ENCODE measurements around the gene ETV1. TPM values are rescaled to one million over a fixed set of nuclear protein-coding genes. Genes with fewer than 3 reads are reported as not detected.
A peak's percentile ranks its signal among the peaks of the same experiment; 100 is the strongest.
"Not testable (repeated sequence)": the region's sequence is repeated elsewhere in the genome, so short reads cannot be mapped to it uniquely, and the experiment has no call there.

The ETV1 gene
- total and polyA plus RNA-seq, 4 experiments from 2014 or later: 0.47 TPM; not detected in 3

DNA sequence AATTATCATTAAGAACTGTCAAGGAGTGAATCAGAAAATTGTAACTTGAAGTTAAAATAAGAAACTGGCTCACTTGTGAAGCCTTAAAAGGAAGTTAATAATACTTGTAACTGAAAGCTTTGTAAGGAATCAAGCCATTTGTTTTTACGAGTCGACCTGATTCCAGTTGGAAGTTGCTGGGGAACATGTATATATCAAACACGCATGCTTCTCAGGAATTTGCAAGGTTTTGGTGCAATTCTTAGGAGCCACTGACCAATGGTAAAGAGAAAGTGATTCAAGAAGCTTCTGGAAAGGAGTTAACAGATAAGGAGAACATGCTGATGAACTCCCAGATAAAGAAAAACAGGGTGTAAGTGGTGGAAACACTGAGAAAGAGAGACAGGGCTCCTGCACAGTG, 56.4 kb downstream of the ETV1 start:
- Mint-ChIP-seq H3K9me3 (peaks cover 0 to 2% (median 0%) of the 10 kb centered on the region in 8 donors), H3K4me1 (no peaks in the 10 kb centered on the region), H3K27me3 (no peaks in the 10 kb centered on the region), H3K36me3 (no peaks in the 10 kb centered on the region), H3K4me3 (no peak overlapping the region), H3K27ac (peak overlapping the region in 1 of 7 donors; percentile 30)
- no peaks in the 10 kb centered on the region for H3K9me3 ChIP-seq (ENCODE audit: control insufficient read depth in 1 of 2, low read length in 2 of 2)
- H3K4me1 ChIP-seq (ENCODE audit: insufficient read depth, low read length): no peaks in the 10 kb centered on the region
- intact Hi-C loops (cut with micrococcal nuclease): no loop called here
- H3K27me3 ChIP-seq (ENCODE audit: insufficient read depth, low read length): no peaks in the 10 kb centered on the region
- H3K36me3 ChIP-seq (ENCODE audit: insufficient read depth, low read length): no peaks in the 10 kb centered on the region
- DNase-seq: no peak
- ChIA-PET CTCF (ENCODE audit: partially characterized antibody) (no interaction called here), POLR2A (ENCODE audit: partially characterized antibody) (no interaction called here)
- no peak overlapping the region for H3K27ac ChIP-seq (ENCODE audit: low read depth, low read length)
- no peak overlapping the region for H3K4me3 ChIP-seq (ENCODE audit: low read length in 2 of 2)

GRCh38 chr7:13932131-13932530, 57.3 kb downstream of the ETV1 start:
- no peak overlapping the region for H3K4me3 Mint-ChIP-seq
- intact Hi-C loops (cut with micrococcal nuclease): no loop called here
- H3K36me3 ChIP-seq (ENCODE audit: insufficient read depth, low read length): no peaks in the 10 kb centered on the region
- no peaks in the 10 kb centered on the region for H3K27me3 Mint-ChIP-seq
- H3K4me1 ChIP-seq (ENCODE audit: insufficient read depth, low read length): no peaks in the 10 kb centered on the region
- no peaks in the 10 kb centered on the region for H3K9me3 ChIP-seq (ENCODE audit: control insufficient read depth in 1 of 2, low read length in 2 of 2)
- no peaks in the 10 kb centered on the region for H3K4me1 Mint-ChIP-seq
- H3K27ac Mint-ChIP-seq: no peak overlapping the region
- no peak for DNase-seq
- peaks cover 0 to 2% (median 0%) of the 10 kb centered on the region in 8 donors for H3K9me3 Mint-ChIP-seq
- ChIA-PET CTCF (ENCODE audit: partially characterized antibody) (no interaction called here), POLR2A (ENCODE audit: partially characterized antibody) (no interaction called here)
- no peak overlapping the region for H3K27ac ChIP-seq (ENCODE audit: low read depth, low read length)
- H3K36me3 Mint-ChIP-seq: no peaks in the 10 kb centered on the region
- H3K4me3 ChIP-seq (ENCODE audit: low read length in 2 of 2): no peak overlapping the region
- H3K27me3 ChIP-seq (ENCODE audit: insufficient read depth, low read length): no peaks in the 10 kb centered on the region

DNA sequence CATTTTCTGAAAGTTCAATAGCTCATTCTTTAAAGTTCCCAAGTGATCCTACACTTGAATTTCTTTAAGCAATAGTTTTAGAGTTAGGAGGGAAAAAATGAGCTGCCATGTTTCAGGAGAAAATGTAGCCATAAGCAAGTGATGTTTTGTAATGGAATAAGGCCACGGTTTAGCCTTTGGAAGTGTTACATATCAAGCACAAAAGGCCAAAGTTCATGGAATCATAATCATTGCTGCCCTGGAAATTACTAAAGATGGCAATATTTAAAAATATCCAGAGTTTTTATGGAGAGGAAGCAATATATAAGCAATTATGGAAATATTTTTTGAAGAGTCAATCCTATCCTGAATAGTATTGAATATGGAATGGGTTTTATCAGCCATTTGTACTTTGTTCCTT, 68.4 kb downstream of the ETV1 start:
- no peaks in the 10 kb centered on the region for H3K4me1 ChIP-seq (ENCODE audit: insufficient read depth, low read length)
- ChIA-PET CTCF (ENCODE audit: partially characterized antibody) (no interaction called here), POLR2A (ENCODE audit: partially characterized antibody) (no interaction called here)
- H3K27me3 ChIP-seq (ENCODE audit: insufficient read depth, low read length): no peaks in the 10 kb centered on the region
- intact Hi-C loops (cut with micrococcal nuclease): no loop called here
- Mint-ChIP-seq H3K36me3 (no peaks in the 10 kb centered on the region), H3K4me3 (no peak overlapping the region), H3K27me3 (no peaks in the 10 kb centered on the region), H3K27ac (no peak overlapping the region), H3K4me1 (peaks cover 5 to 7% (median 6%) of the 10 kb centered on the region in 4 donors), H3K9me3 (no peaks in the 10 kb centered on the region)
- no peak for DNase-seq
- H3K4me3 ChIP-seq (ENCODE audit: low read length in 2 of 2): no peak overlapping the region
- H3K9me3 ChIP-seq (ENCODE audit: control insufficient read depth in 1 of 2, low read length in 2 of 2): no peaks in the 10 kb centered on the region
- H3K27ac ChIP-seq (ENCODE audit: low read depth, low read length): no peak overlapping the region
- no peaks in the 10 kb centered on the region for H3K36me3 ChIP-seq (ENCODE audit: insufficient read depth, low read length)

- Mint-ChIP-seq H3K27me3 (no peaks in the 10 kb centered on the region), H3K9me3 (no peaks in the 10 kb centered on the region), H3K36me3 (no peaks in the 10 kb centered on the region), H3K4me3 (no peak overlapping the region), H3K4me1 (peaks cover 5 to 7% (median 6%) of the 10 kb centered on the region in 4 donors), H3K27ac (no peak overlapping the region)
- ChIA-PET POLR2A (ENCODE audit: partially characterized antibody) (no interaction called here), CTCF (ENCODE audit: partially characterized antibody) (no interaction called here)
- H3K4me1 ChIP-seq (ENCODE audit: insufficient read depth, low read length): no peaks in the 10 kb centered on the region
- no peaks in the 10 kb centered on the region for H3K27me3 ChIP-seq (ENCODE audit: insufficient read depth, low read length)
- no peak overlapping the region for H3K27ac ChIP-seq (ENCODE audit: low read depth, low read length)
- intact Hi-C loops (cut with micrococcal nuclease): no loop called here
- H3K9me3 ChIP-seq (ENCODE audit: control insufficient read depth in 1 of 2, low read length in 2 of 2): no peaks in the 10 kb centered on the region
- DNase-seq: no peak
- H3K36me3 ChIP-seq (ENCODE audit: insufficient read depth, low read length): no peaks in the 10 kb centered on the region
- H3K4me3 ChIP-seq (ENCODE audit: low read length in 2 of 2): no peak overlapping the region
Measured at GRCh38 chr7:13920053-13920697, 69.3 kb downstream of the ETV1 start.

GRCh38 chr7:13918333-13918732, 71.1 kb downstream of the ETV1 start:
- H3K9me3 Mint-ChIP-seq; H3K27ac ChIP-seq (ENCODE audit: low read depth, low read length); H3K36me3 ChIP-seq (ENCODE audit: insufficient read depth, low read length); POLR2A ChIA-PET (ENCODE audit: partially characterized antibody); H3K4me3 Mint-ChIP-seq; H3K4me1 ChIP-seq (ENCODE audit: insufficient read depth, low read length); DNase-seq; intact Hi-C loops (cut with micrococcal nuclease); H3K27me3 ChIP-seq (ENCODE audit: insufficient read depth, low read length); H3K36me3 Mint-ChIP-seq; H3K27ac Mint-ChIP-seq; H3K27me3 Mint-ChIP-seq; H3K9me3 ChIP-seq (ENCODE audit: control insufficient read depth in 1 of 2, low read length in 2 of 2); H3K4me3 ChIP-seq (ENCODE audit: low read length in 2 of 2); CTCF ChIA-PET (ENCODE audit: partially characterized antibody): not testable (repeated sequence)
- H3K4me1 Mint-ChIP-seq: peaks cover 5 to 10% (median 5%) of the 10 kb centered on the region in 4 donors

- not testable (repeated sequence) for H3K27me3 Mint-ChIP-seq
Measured at GRCh38 chr7:13917103-13917502, 72.4 kb downstream of the ETV1 start.

GRCh38 chr7:13915891-13916290, 73.6 kb downstream of the ETV1 start:
- no peaks in the 10 kb centered on the region for H3K27me3 Mint-ChIP-seq
- H3K4me1 Mint-ChIP-seq: peaks cover 11 to 26% (median 19%) of the 10 kb centered on the region in 4 donors
- H3K4me1 ChIP-seq (ENCODE audit: insufficient read depth, low read length): peaks cover 13% of the 10 kb centered on the region
- H3K4me3 Mint-ChIP-seq: no peak overlapping the region
- H3K27ac ChIP-seq (ENCODE audit: low read depth, low read length): no peak overlapping the region
- intact Hi-C loops (cut with micrococcal nuclease): no loop called here
- no peaks in the 10 kb centered on the region for H3K9me3 Mint-ChIP-seq
- ChIA-PET POLR2A (ENCODE audit: partially characterized antibody) (no interaction called here), CTCF (ENCODE audit: partially characterized antibody) (no interaction called here)
- H3K36me3 ChIP-seq (ENCODE audit: insufficient read depth, low read length): no peaks in the 10 kb centered on the region
- no peak overlapping the region for H3K4me3 ChIP-seq (ENCODE audit: low read length in 2 of 2)
- H3K27ac Mint-ChIP-seq: no peak overlapping the region
- no peaks in the 10 kb centered on the region for H3K27me3 ChIP-seq (ENCODE audit: insufficient read depth, low read length)
- no peaks in the 10 kb centered on the region for H3K36me3 Mint-ChIP-seq
- no peak for DNase-seq
- H3K9me3 ChIP-seq (ENCODE audit: control insufficient read depth in 1 of 2, low read length in 2 of 2): no peaks in the 10 kb centered on the region

More at GRCh38 chr7:13917103-13917502, 72.4 kb downstream of the ETV1 start:
- H3K36me3 Mint-ChIP-seq; H3K9me3 ChIP-seq (ENCODE audit: control insufficient read depth in 1 of 2, low read length in 2 of 2); H3K27me3 ChIP-seq (ENCODE audit: insufficient read depth, low read length); H3K9me3 Mint-ChIP-seq; CTCF ChIA-PET (ENCODE audit: partially characterized antibody); H3K4me1 ChIP-seq (ENCODE audit: insufficient read depth, low read length); H3K4me3 ChIP-seq (ENCODE audit: low read length in 2 of 2); H3K27ac Mint-ChIP-seq; H3K27ac ChIP-seq (ENCODE audit: low read depth, low read length); intact Hi-C loops (cut with micrococcal nuclease); DNase-seq; H3K4me3 Mint-ChIP-seq; POLR2A ChIA-PET (ENCODE audit: partially characterized antibody); H3K36me3 ChIP-seq (ENCODE audit: insufficient read depth, low read length): not testable (repeated sequence)
- peaks cover 5 to 16% (median 10%) of the 10 kb centered on the region in 4 donors for H3K4me1 Mint-ChIP-seq
